Glomerular endothelial cell (primary cell): ENCODE data around the gene CADPS. TPM values are rescaled to one million over a fixed set of nuclear protein-coding genes. Genes with fewer than 3 reads are reported as not detected.

Experiments used
- DNase-seq: peaks from one replicate; pipeline ENCODE4 v3.0.0-alpha.2; 2011; ENCODE audit warnings: low read depth, low spot score; ENCODE audit errors: extremely low read depth
- total RNA-seq: library from RNA; depleted of rRNA; stranded (reverse); fragments of >200 nt; gene quantifications from 2 replicates; pipeline ENCODE4 v1.2.3, GENCODE V29; 2015

The CADPS gene
- total RNA-seq, 1 donor from 2014 or later, result not detected

GRCh38 chr3:62531981-62532380, 343.2 kb downstream of the CADPS start:
- no peak for DNase-seq

- no peak for DNase-seq
Observed at GRCh38 chr3:62531493-62531892, 343.7 kb downstream of the CADPS start.

- DNase-seq, result peak; percentile 5
Observed at GRCh38 chr3:62529230-62529629, 346.0 kb downstream of the CADPS start.

- no peak for DNase-seq
Observed at GRCh38 chr3:62527474-62527873, 347.7 kb downstream of the CADPS start.

- no peak for DNase-seq
Observed at GRCh38 chr3:62525281-62525680, 349.9 kb downstream of the CADPS start.

- no peak for DNase-seq
Observed at GRCh38 chr3:62523672-62524071, 351.5 kb downstream of the CADPS start.

GRCh38 chr3:62521464-62522105, 353.6 kb downstream of the CADPS start:
- no peak for DNase-seq

GRCh38 chr3:62503516-62503915, 371.7 kb downstream of the CADPS start:
- no peak for DNase-seq

- no peak for DNase-seq
Observed at GRCh38 chr3:62502315-62503300, 372.6 kb downstream of the CADPS start.

GRCh38 chr3:62501289-62501668, 373.9 kb downstream of the CADPS start:
- no peak for DNase-seq

- no peak for DNase-seq
Observed at GRCh38 chr3:62500556-62501288, 374.5 kb downstream of the CADPS start.

GRCh38 chr3:62497156-62497555, 378.1 kb downstream of the CADPS start:
- no peak for DNase-seq

GRCh38 chr3:62496503-62496902, 378.7 kb downstream of the CADPS start:
- DNase-seq, result no peak

GRCh38 chr3:62493109-62493801, 382.0 kb downstream of the CADPS start:
- no peak for DNase-seq

GRCh38 chr3:62482961-62483360, 392.3 kb downstream of the CADPS start:
- no peak for DNase-seq

- DNase-seq, result no peak
Observed at GRCh38 chr3:62481962-62482361, 393.3 kb downstream of the CADPS start.

GRCh38 chr3:62480056-62480455, 395.2 kb downstream of the CADPS start:
- no peak for DNase-seq

- no peak for DNase-seq
Observed at GRCh38 chr3:62479326-62479725, 395.9 kb downstream of the CADPS start.

- no peak for DNase-seq
Observed at GRCh38 chr3:62475306-62475705, 399.9 kb downstream of the CADPS start.

GRCh38 chr3:62467966-62468722, 407.1 kb downstream of the CADPS start:
- no peak for DNase-seq
